Prostate gland (tissue), 2 donors: Measurements from ENCODE around the gene ARCN1. TPM values are rescaled to one million over a fixed set of nuclear protein-coding genes. Genes with fewer than 3 reads are reported as not detected.
A peak's percentile ranks its signal among the peaks of the same experiment; 100 is the strongest.
"Not testable (repeated sequence)": the region's sequence is repeated elsewhere in the genome, so short reads cannot be mapped to it uniquely, and the experiment has no call there.

Source experiments
- DNase-seq: peaks from one replicate; pipeline ENCODE4 v3.0.0-alpha.2; 2019; ENCODE audit warnings: low spot score
- H3K27ac ChIP-seq, 2 donors: fragments of 200-600 bp; sonication (generic); 2 replicates each; pipeline ENCODE4 v1.5.1; 2017 to 2019
- H3K27me3 ChIP-seq: fragments of 200-600 bp; sonication (generic); replicated peaks from 2 replicates; pipeline ENCODE4 v1.5.1; 2019; ENCODE audit not compliant: insufficient read depth
- H3K36me3 ChIP-seq, 2 donors: fragments of 200-600 bp; sonication (generic); 1 replicate in 1 of 2; 2 replicates in 1 of 2; pipeline versions ENCODE4 v1.5.1 to v1.8.1; 2017 to 2019
- H3K4me1 ChIP-seq: fragments of 200-600 bp; sonication (generic); replicated peaks from 2 replicates; pipeline ENCODE4 v1.5.1; 2019
- H3K4me3 ChIP-seq, 2 donors: fragments of 200-600 bp; sonication (generic); 2 replicates each; pipeline ENCODE4 v1.5.1; 2017 to 2019
- H3K9me3 ChIP-seq: fragments of 200-600 bp; sonication (generic); 2 replicates; pipeline ENCODE4 v1.5.1; 2017
- POLR2A ChIP-seq: fragments of 450-650 bp; IDR thresholded peaks from one replicate; pipeline ENCODE4 v1.6.1; 2016; ENCODE audit warnings: antibody characterized with exemption, mild to moderate bottlenecking
- POLR2AphosphoS5 ChIP-seq: sonication (generic); formaldehyde crosslinking; IDR thresholded peaks from one replicate; pipeline ENCODE4 v1.6.1; 2017; ENCODE audit warnings: antibody characterized with exemption
- whole genome bisulfite sequencing: methylation state at CpG from one replicate; pipeline ENCODE4 v1.1.5; 2018; 5-methylcytosine and 5-hydroxymethylcytosine counted together
- intact Hi-C: fragments of 100-400 bp; cut with DNase I; formaldehyde crosslinking; loops from one replicate; pipeline ENCODE4 v1.14.2; 2022
- total RNA-seq, 2 donors: library from RNA; depleted of rRNA; stranded (reverse); fragments of >200 nt; gene quantifications; one replicate each; pipeline ENCODE4 v1.1.0, GENCODE V29; 2016
- TF ChIP-seq, protein P1 (sequence below), 4 experiments: fragments of 200-600 bp in 2 of 4; fragments of 450-650 bp in 2 of 4; sonication (generic) in 2 of 4; IDR thresholded peaks; 1 replicate in 3 of 4; 2 replicates in 1 of 4; pipeline ENCODE4 v1.5.1; 2016 to 2019; ENCODE audit warnings: antibody characterized with exemption in 4 of 4, mild to moderate bottlenecking in 2 of 4, moderate library complexity in 2 of 4

Gene ARCN1
- total RNA-seq, 2 donors from 2014 or later: 108 to 132 TPM

DNA sequence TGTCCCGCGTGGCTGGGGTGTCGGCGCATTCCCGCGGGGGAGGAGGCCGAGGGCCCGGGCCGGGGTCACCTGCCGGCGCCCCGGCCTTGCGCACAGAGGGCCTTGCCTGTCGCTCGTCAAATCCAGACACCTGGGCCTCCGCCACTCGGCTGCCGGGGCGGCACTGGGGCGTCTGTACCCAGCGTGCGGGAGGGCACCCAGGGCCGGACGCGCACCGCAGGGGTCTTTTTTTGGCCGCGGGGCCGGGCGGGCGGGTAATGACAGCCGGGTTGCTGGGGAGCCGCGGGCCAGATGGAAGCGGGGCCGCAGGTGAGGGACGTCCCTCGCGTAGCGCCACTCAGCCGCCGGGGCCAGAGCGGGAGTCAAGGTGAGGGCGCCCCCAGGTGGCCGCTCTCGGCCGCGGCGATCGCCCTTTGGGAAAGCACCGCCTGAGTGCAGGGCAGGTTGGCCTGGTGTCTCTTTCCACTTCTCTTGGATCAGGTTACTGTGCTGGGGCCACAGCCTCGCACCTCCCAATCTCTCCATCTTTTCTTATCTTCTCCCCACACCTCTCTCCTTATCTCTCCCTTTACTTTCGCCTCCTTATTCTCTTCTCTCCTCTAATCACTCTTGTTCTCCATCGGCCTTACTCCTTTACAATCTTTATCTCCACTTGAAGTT lies 38.7 kb downstream of the ARCN1 start:
- 30% methylated on average over 39 of the region's 54 CpGs for WGBS
- Histone ChIP-seq H3K4me1 (peaks cover 5% of the 10 kb centered on the region), H3K4me3 (peak overlapping the region; percentile 19 to 24), H3K9me3 (no peaks in the 10 kb centered on the region), H3K27ac (peak overlapping the region; percentile 87 to 88), H3K27me3 (no peaks in the 10 kb centered on the region), H3K36me3 (no peaks in the 10 kb centered on the region)
- intact Hi-C loops: no loop called here
- DNase-seq: peak; percentile 52
- TF ChIP-seq POLR2A (no peak), POLR2AphosphoS5 (no peak)
- TF ChIP-seq, protein P1, sequence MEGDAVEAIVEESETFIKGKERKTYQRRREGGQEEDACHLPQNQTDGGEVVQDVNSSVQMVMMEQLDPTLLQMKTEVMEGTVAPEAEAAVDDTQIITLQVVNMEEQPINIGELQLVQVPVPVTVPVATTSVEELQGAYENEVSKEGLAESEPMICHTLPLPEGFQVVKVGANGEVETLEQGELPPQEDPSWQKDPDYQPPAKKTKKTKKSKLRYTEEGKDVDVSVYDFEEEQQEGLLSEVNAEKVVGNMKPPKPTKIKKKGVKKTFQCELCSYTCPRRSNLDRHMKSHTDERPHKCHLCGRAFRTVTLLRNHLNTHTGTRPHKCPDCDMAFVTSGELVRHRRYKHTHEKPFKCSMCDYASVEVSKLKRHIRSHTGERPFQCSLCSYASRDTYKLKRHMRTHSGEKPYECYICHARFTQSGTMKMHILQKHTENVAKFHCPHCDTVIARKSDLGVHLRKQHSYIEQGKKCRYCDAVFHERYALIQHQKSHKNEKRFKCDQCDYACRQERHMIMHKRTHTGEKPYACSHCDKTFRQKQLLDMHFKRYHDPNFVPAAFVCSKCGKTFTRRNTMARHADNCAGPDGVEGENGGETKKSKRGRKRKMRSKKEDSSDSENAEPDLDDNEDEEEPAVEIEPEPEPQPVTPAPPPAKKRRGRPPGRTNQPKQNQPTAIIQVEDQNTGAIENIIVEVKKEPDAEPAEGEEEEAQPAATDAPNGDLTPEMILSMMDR (IDR thresholded peaks at IDR 0.05): peak in 3 of 4 experiments; percentile 57 to 66 (median 66)

DNA sequence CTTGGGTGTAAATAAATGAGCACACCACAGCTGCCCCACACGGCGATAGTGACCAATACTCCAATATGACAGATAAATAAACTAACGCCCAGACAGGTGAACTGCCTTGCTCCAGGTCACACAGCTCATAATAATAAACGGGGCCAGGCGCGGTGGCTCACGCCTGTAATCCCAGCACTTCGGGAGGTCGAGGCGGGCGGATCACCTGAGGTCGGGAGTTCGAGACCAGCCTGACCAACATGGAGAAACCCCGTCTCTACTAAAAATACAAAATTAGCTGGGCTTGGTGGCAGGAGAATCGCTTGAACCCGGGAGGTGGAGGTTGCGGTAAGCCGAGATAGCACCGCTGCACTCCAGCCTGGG lies 39.2 kb downstream of the ARCN1 start:
- intact Hi-C loops, H3K4me1 ChIP-seq, H3K9me3 ChIP-seq, H3K36me3 ChIP-seq, H3K4me3 ChIP-seq, DNase-seq, H3K27me3 ChIP-seq: not testable (repeated sequence)
- peak overlapping the region in 1 of 2 donors; percentile 88 for H3K27ac ChIP-seq
- WGBS: 73% methylated on average over 19 of the region's 19 CpGs

DNA sequence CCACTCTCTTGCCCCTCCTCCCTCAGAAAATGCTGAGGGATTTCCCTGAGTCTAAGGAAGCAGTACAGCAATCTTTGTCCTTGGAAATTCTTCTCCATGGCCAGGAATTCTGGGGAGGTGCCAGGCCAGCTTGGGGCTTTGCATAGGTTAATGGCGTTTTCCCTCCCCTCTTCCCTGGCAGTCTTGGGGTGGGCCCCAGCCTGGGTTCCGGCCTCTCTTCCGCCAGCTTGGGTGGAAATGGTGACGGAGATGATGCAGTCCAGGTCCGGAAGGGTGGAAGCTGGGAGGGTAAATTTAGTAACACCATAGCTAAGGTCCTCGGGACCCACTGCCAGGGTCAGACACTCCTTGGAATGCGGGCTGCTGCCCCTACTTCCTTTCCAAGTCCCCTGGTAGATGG lies 40.2 kb downstream of the ARCN1 start:
- Histone ChIP-seq H3K4me1 (peaks cover 5% of the 10 kb centered on the region), H3K36me3 (no peaks in the 10 kb centered on the region), H3K4me3 (no peak overlapping the region), H3K27me3 (no peaks in the 10 kb centered on the region), H3K9me3 (no peaks in the 10 kb centered on the region), H3K27ac (peak overlapping the region; percentile 28 to 52)
- TF ChIP-seq POLR2AphosphoS5 (no peak), POLR2A (no peak)
- TF ChIP-seq, protein P1 (IDR thresholded peaks at IDR 0.05): no peak
- 56% methylated on average over 7 of the region's 7 CpGs for WGBS
- intact Hi-C loops: no loop called here
- DNase-seq: no peak

- Histone ChIP-seq H3K27ac (no peak overlapping the region), H3K27me3 (no peaks in the 10 kb centered on the region), H3K4me1 (peaks cover 3% of the 10 kb centered on the region), H3K4me3 (no peak overlapping the region), H3K9me3 (no peaks in the 10 kb centered on the region), H3K36me3 (no peaks in the 10 kb centered on the region)
- TF ChIP-seq POLR2A (no peak), POLR2AphosphoS5 (no peak)
- TF ChIP-seq, protein P1 (IDR thresholded peaks at IDR 0.05): no peak
- intact Hi-C loops: no loop called here
- 74% methylated on average over 7 of the region's 7 CpGs for WGBS
- DNase-seq: no peak
Measured at GRCh38 chr11:118614511-118614910, 42.3 kb downstream of the ARCN1 start.

- Histone ChIP-seq H3K9me3 (no peaks in the 10 kb centered on the region), H3K4me1 (peaks cover 6% of the 10 kb centered on the region), H3K36me3 (no peaks in the 10 kb centered on the region), H3K27ac (no peak overlapping the region), H3K27me3 (no peaks in the 10 kb centered on the region), H3K4me3 (no peak overlapping the region)
- WGBS: 66% methylated on average over 6 of the region's 6 CpGs
- no peak for TF ChIP-seq POLR2A
- no peak for TF ChIP-seq POLR2AphosphoS5
- TF ChIP-seq, protein P1 (IDR thresholded peaks at IDR 0.05): no peak
- DNase-seq: no peak
- intact Hi-C loops: no loop called here
Measured at GRCh38 chr11:118615282-118615975, 43.2 kb downstream of the ARCN1 start.
